ENCODE results near the gene CA14.

Gene CA14

GRCh38 chr1:150261367-150261766 is 3.8 kb downstream of the CA14 start:
- H3K9me3 ChIP-seq (ENCODE audit: severe bottlenecking) = no peaks in the 10 kb centered on the region
- DNase-seq (ENCODE audit: low spot score) (no peak), ATAC-seq (ENCODE audit: low read depth) (no peak)
- H3K4me1 ChIP-seq (ENCODE audit: insufficient read depth, poor library complexity, severe bottlenecking) = peaks cover 40% of the 10 kb centered on the region
- TF ChIP-seq CTCF (IDR thresholded peaks at IDR 0.05; ENCODE audit: poor library complexity, severe bottlenecking) = no peak
- peak overlapping the region; percentile 96 for H3K27ac ChIP-seq (ENCODE audit: poor library complexity, severe bottlenecking)
- peaks cover 18% of the 10 kb centered on the region for H3K36me3 ChIP-seq (ENCODE audit: low read depth)
- no peaks in the 10 kb centered on the region for H3K27me3 ChIP-seq (ENCODE audit: insufficient read depth, poor library complexity, severe bottlenecking)
- H3K4me3 ChIP-seq (ENCODE audit: severe bottlenecking) = no peak overlapping the region

DNA sequence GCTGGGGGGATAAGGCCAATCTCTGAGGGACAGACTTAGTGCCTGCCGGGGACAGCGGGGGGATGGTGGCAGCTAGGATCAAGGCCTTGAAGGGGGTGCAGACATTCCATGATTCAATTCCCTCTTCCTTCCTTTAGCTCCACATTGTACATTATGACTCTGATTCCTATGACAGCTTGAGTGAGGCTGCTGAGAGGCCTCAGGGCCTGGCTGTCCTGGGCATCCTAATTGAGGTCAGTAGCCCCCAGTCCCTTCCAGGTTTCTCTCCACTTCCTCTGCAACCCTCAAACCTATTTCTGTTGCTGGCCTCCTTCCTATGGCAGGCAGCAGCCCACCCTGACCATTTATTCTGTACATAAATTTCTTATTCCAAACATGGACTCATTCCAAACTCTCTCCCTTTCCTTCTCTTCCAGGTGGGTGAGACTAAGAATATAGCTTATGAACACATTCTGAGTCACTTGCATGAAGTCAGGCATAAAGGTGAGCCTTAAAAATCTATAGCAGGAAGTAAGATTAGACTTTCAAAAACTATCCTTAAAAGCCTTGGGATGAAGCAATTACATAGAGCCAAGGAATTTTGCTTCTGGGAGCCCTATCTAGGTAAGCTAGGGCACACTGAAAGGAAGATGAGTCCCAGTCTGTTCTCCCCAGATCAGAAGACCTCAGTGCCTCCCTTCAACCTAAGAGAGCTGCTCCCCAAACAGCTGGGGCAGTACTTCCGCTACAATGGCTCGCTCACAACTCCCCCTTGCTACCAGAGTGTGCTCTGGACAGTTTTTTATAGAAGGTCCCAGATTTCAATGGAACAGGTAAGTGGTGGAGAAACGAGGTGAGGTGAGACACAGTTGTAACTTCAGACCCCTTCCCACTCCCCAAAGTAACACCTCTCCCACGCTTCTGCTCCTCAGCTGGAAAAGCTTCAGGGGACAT is 5.1 kb downstream of the CA14 start:
- peak overlapping the region; percentile 96 for H3K27ac ChIP-seq (ENCODE audit: poor library complexity, severe bottlenecking)

GRCh38 chr1:150263549-150263948 is 6.0 kb downstream of the CA14 start:
- H3K4me1 ChIP-seq (ENCODE audit: insufficient read depth, poor library complexity, severe bottlenecking) = peaks cover 39% of the 10 kb centered on the region
- H3K36me3 ChIP-seq (ENCODE audit: low read depth) = peaks cover 29% of the 10 kb centered on the region
- no peak for TF ChIP-seq CTCF (IDR thresholded peaks at IDR 0.05; ENCODE audit: poor library complexity, severe bottlenecking)
- no peaks in the 10 kb centered on the region for H3K27me3 ChIP-seq (ENCODE audit: insufficient read depth, poor library complexity, severe bottlenecking)
- H3K9me3 ChIP-seq (ENCODE audit: severe bottlenecking) = no peaks in the 10 kb centered on the region
- peak overlapping the region; percentile 96 for H3K27ac ChIP-seq (ENCODE audit: poor library complexity, severe bottlenecking)
- H3K4me3 ChIP-seq (ENCODE audit: severe bottlenecking) = no peak overlapping the region
- DNase-seq (ENCODE audit: low spot score) = no peak
- no peak for ATAC-seq (ENCODE audit: low read depth)

More for the DNA sequence above, 5.1 kb downstream of the CA14 start:
- TF ChIP-seq CTCF (IDR thresholded peaks at IDR 0.05; ENCODE audit: poor library complexity, severe bottlenecking) = peak; percentile 9
- Histone ChIP-seq H3K27me3 (ENCODE audit: insufficient read depth, poor library complexity, severe bottlenecking) (no peaks in the 10 kb centered on the region), H3K4me3 (ENCODE audit: severe bottlenecking) (no peak overlapping the region), H3K4me1 (ENCODE audit: insufficient read depth, poor library complexity, severe bottlenecking) (peaks cover 39% of the 10 kb centered on the region), H3K36me3 (ENCODE audit: low read depth) (peaks cover 29% of the 10 kb centered on the region), H3K9me3 (ENCODE audit: severe bottlenecking) (no peaks in the 10 kb centered on the region)
- DNase-seq (ENCODE audit: low spot score) (no peak), ATAC-seq (ENCODE audit: low read depth) (peak; percentile 65)

DNA sequence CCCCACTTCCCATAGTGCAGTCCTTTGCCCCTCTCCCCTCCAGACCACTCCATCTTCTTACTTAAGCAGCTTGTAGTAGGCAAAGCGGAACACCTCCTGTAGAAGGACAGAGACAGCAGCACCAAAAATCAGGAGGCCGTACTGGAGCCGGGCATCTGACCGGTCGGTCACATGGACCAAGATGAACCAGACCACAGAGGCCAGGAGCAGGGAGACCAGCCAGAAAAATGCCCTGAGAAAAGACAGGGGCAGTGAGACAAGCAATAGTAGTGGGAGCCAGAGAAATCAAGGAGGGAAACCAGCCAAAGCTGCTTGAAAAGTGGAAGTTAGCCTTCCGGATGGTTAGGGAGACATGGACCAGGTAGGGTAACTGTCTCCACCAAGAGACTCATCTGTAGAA is 10.3 kb downstream of the CA14 start:
- no peak for TF ChIP-seq CTCF (IDR thresholded peaks at IDR 0.05; ENCODE audit: poor library complexity, severe bottlenecking)
- H3K27me3 ChIP-seq (ENCODE audit: insufficient read depth, poor library complexity, severe bottlenecking) = no peaks in the 10 kb centered on the region
- peak overlapping the region; percentile 83 for H3K4me3 ChIP-seq (ENCODE audit: severe bottlenecking)
- DNase-seq (ENCODE audit: low spot score) (no peak), ATAC-seq (ENCODE audit: low read depth) (no peak)
- peak overlapping the region; percentile 49 for H3K27ac ChIP-seq (ENCODE audit: poor library complexity, severe bottlenecking)
- peaks cover 6% of the 10 kb centered on the region for H3K4me1 ChIP-seq (ENCODE audit: insufficient read depth, poor library complexity, severe bottlenecking)
- H3K9me3 ChIP-seq (ENCODE audit: severe bottlenecking) = no peaks in the 10 kb centered on the region
- peaks cover 29% of the 10 kb centered on the region for H3K36me3 ChIP-seq (ENCODE audit: low read depth)

- Histone ChIP-seq H3K36me3 (ENCODE audit: low read depth) (peaks cover 29% of the 10 kb centered on the region), H3K4me3 (ENCODE audit: severe bottlenecking) (peak overlapping the region; percentile 83), H3K27ac (ENCODE audit: poor library complexity, severe bottlenecking) (peak overlapping the region; percentile 49), H3K27me3 (ENCODE audit: insufficient read depth, poor library complexity, severe bottlenecking) (no peaks in the 10 kb centered on the region), H3K4me1 (ENCODE audit: insufficient read depth, poor library complexity, severe bottlenecking) (peaks cover 1% of the 10 kb centered on the region), H3K9me3 (ENCODE audit: severe bottlenecking) (no peaks in the 10 kb centered on the region)
- DNase-seq (ENCODE audit: low spot score) = no peak
- no peak for TF ChIP-seq CTCF (IDR thresholded peaks at IDR 0.05; ENCODE audit: poor library complexity, severe bottlenecking)
- peak; percentile 51 for ATAC-seq (ENCODE audit: low read depth)
These were observed 10.7 kb downstream of the CA14 start for GRCh38 chr1:150268340-150268704.

Data from RWPE2 (cell line).